ENCODE data around the gene ZSCAN23. TPM values are rescaled to one million over a fixed set of nuclear protein-coding genes. Genes with fewer than 3 reads are reported as not detected.

ZSCAN23 gene
- total and polyA plus RNA-seq, 9 of the 15 experiments (the other 6 are each of a cell fraction or from before 2014, with no cell fraction given) = 0.05 to 0.29 (median 0.21) TPM; not detected in 1

DNA sequence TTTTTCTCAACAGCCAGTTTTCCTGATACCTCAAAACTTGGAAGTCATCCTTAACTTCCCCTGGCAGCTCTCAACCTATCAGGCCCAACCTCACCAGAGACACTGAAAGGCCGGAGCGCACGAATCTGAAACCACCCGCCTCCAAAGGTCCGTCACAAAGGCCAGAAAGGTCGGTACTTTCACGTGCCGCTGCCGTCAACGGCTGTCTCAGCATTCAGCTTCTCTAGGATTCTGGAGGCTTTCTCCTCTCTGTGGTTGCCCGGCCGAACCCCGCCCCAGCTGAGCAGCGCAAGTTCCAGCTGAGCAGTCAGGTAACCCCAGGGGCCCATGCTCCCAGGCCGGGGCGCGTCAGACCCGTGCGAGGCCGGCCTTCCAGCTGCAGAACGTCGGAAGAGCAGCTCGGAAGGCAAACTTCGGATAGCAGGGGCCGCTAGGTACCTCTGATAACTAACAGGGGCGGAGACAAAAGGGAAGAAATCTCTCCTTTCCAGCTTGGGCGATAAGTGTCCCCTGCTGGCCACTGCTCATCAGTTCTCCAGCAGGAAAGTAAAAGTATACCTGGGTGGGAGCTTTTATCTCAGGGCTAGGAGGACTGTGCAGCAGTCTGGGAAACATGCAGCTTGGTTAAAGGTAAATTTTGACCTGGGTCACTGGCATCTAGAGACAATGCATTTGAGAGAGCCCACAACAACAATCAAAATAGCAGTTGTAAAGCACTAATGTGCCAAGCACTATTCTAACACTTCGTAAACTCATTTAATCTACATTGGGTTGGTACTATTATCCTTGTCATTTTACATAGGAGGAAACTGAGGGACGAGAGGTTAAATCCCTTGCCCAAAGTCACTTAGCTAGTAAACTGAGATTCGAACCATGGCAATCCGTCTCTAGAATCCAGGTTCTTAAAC, 59.8 kb downstream of the ZSCAN23 start (continued):
- 0 out of 2 replicates have a peak, but pooled peaks have one; percentile 24 for TF ChIP-seq FOXP1 (CRISPR knock-in tag; IDR thresholded peaks at IDR 0.05)
- TF ChIP-seq ZNF253 (CRISPR knock-in tag; conservative IDR thresholded peaks at IDR 0.05) = no peak
- TF ChIP-seq NR1H2 (CRISPR knock-in tag; IDR thresholded peaks at IDR 0.05) = no peak
- TF ChIP-seq, protein P1, sequence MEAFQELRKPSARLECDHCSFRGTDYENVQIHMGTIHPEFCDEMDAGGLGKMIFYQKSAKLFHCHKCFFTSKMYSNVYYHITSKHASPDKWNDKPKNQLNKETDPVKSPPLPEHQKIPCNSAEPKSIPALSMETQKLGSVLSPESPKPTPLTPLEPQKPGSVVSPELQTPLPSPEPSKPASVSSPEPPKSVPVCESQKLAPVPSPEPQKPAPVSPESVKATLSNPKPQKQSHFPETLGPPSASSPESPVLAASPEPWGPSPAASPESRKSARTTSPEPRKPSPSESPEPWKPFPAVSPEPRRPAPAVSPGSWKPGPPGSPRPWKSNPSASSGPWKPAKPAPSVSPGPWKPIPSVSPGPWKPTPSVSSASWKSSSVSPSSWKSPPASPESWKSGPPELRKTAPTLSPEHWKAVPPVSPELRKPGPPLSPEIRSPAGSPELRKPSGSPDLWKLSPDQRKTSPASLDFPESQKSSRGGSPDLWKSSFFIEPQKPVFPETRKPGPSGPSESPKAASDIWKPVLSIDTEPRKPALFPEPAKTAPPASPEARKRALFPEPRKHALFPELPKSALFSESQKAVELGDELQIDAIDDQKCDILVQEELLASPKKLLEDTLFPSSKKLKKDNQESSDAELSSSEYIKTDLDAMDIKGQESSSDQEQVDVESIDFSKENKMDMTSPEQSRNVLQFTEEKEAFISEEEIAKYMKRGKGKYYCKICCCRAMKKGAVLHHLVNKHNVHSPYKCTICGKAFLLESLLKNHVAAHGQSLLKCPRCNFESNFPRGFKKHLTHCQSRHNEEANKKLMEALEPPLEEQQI (IDR thresholded peaks at IDR 0.05) = peak; percentile 94
- TF ChIP-seq RB1 (IDR thresholded peaks at IDR 0.05; ENCODE audit: low read depth) = peak; percentile 63; the same call in 1 of the 2 replicates
- TF ChIP-seq, protein P2, sequence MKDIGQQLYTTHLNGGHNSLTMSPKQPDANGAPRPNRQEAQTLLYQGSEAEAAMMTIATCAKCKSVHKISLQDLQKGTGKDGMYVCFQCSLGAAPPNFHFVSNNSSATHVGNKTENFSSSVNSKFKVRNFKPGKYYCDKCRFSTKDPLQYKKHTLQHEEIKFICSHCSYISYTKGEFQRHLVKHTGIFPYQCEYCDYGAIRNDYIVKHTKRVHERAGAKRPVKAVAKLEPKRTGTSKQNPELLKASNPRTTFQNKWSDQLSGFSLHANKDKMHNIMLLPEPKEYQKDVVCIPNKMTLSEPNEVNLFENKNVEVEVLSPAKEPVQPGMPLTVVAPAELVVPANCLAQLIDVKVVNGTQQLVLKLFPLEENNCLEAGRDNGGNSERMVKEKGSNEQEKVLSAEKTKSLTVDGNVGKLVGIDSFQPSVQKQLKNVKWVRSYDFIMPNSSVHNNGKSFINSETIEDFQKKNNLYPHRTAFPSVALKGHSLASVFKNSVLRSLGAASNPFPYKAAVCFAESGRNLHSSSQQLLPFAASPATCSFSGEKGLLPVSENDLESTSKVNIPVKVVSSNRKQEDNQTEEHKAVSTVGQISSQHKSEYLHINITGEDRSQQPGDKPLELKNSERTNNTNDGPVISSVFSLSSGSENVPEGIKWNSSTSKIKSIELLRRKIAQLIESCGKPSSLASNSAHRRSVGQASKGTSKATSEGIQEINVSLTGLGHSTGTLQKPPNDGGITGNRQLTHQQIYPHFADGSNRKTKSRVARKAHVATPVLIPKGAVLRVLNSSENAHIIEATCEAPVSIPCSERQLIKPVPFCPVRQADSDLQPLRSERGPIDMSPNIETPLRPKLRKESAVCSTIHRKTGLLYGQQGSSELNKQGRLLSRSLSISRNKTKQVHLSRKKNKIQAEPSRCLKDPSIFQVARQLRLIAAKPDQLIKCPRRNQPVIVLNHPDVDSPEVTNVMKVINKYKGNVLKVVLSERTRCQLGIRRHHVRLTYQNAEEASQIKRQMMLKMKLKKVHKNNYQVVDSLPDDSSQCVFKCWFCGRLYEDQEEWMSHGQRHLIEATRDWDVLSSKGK (CRISPR knock-in tag; IDR thresholded peaks at IDR 0.05) = no peak
- TF ChIP-seq GATAD2B (IDR thresholded peaks at IDR 0.05; ENCODE audit: borderline replicate concordance) = no peak
- TF ChIP-seq TAL1 (IDR thresholded peaks at IDR 0.05) = peak; percentile 37; the same call in 1 of the 2 replicates
- TF ChIP-seq, protein P3, sequence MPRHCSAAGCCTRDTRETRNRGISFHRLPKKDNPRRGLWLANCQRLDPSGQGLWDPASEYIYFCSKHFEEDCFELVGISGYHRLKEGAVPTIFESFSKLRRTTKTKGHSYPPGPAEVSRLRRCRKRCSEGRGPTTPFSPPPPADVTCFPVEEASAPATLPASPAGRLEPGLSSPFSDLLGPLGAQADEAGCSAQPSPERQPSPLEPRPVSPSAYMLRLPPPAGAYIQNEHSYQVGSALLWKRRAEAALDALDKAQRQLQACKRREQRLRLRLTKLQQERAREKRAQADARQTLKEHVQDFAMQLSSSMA (CRISPR knock-in tag; IDR thresholded peaks at IDR 0.05) = no peak
- TF ChIP-seq ELF2 (CRISPR knock-in tag; IDR thresholded peaks at IDR 0.05) = no peak

Small RNA genes lying within 50 kb of the gene (small RNA-seq; reads per million reads assigned to genes)
- not detected for gene RNU2-45P

Other genes starting within 250 kb of the ZSCAN23 start
Only the 7 nearest of the 10 such genes appear.
- 5.4 and 5.9 TPM in 2 replicates for gene ZSCAN26, start 176.3 kb downstream of the ZSCAN23 start, total RNA-seq (2014; rRNA removed)
- gene ZSCAN26, start 176.3 kb downstream of the ZSCAN23 start, total RNA-seq (2014; rRNA removed; fragmentation: Illumina TruSeq; extraction: Trizol) = 10.5 and 10.7 TPM in 2 replicates
- gene ZSCAN26, start 176.3 kb downstream of the ZSCAN23 start, total RNA-seq (2015; rRNA removed; fragmentation: Illumina TruSeq; extraction: Trizol) = 10.7 and 11.0 TPM in 2 replicates
- gene ZSCAN26, start 176.3 kb downstream of the ZSCAN23 start, total RNA-seq (2021) = 6.1 and 6.9 TPM in 2 replicates
- gene ZSCAN26, start 176.3 kb downstream of the ZSCAN23 start, polyA plus RNA-seq (2011; rRNA removed) = 14.2 and 14.6 TPM in 2 replicates
- gene ZSCAN26, start 176.3 kb downstream of the ZSCAN23 start, polyA plus RNA-seq (2014; fragmentation: Illumina TruSeq; extraction: Trizol) = 12.2 and 12.4 TPM in 2 replicates
- 10 to 100 TPM in 1 of 2 experiments, 1 to 10 TPM in 1; 7.3 to 12.8 TPM for gene ZSCAN26, start 176.3 kb downstream of the ZSCAN23 start, polyA plus RNA-seq (2014; fragmentation: Nextera tagmentation; extraction: Ambion mirVana)
- gene ZSCAN26, start 176.3 kb downstream of the ZSCAN23 start, polyA plus RNA-seq (2014; rRNA removed) = 6.4 and 8.4 TPM in 2 replicates
- gene PGBD1, start 161.9 kb downstream of the ZSCAN23 start, total RNA-seq (2014; rRNA removed) = 4.4 and 5.8 TPM in 2 replicates
- 9.0 and 10.0 TPM in 2 replicates for gene PGBD1, start 161.9 kb downstream of the ZSCAN23 start, total RNA-seq (2014; rRNA removed; fragmentation: Illumina TruSeq; extraction: Trizol)
- 8.3 and 8.9 TPM in 2 replicates for gene PGBD1, start 161.9 kb downstream of the ZSCAN23 start, total RNA-seq (2015; rRNA removed; fragmentation: Illumina TruSeq; extraction: Trizol)
- gene PGBD1, start 161.9 kb downstream of the ZSCAN23 start, total RNA-seq (2021) = 6.5 and 7.4 TPM in 2 replicates
- gene PGBD1, start 161.9 kb downstream of the ZSCAN23 start, polyA plus RNA-seq (2011; rRNA removed) = 7.1 and 8.2 TPM in 2 replicates
- gene PGBD1, start 161.9 kb downstream of the ZSCAN23 start, polyA plus RNA-seq (2014; fragmentation: Illumina TruSeq; extraction: Trizol) = 6.5 and 7.3 TPM in 2 replicates
- 1 to 10 TPM; 3.3 to 3.5 TPM for gene PGBD1, start 161.9 kb downstream of the ZSCAN23 start, polyA plus RNA-seq (2014; fragmentation: Nextera tagmentation; extraction: Ambion mirVana)
- 5.6 and 6.1 TPM in 2 replicates for gene PGBD1, start 161.9 kb downstream of the ZSCAN23 start, polyA plus RNA-seq (2014; rRNA removed)
- gene ZSCAN31, start 107.3 kb downstream of the ZSCAN23 start, total RNA-seq (2014; rRNA removed) = 4.1 and 6.3 TPM in 2 replicates
- gene ZSCAN31, start 107.3 kb downstream of the ZSCAN23 start, total RNA-seq (2014; rRNA removed; fragmentation: Illumina TruSeq; extraction: Trizol) = 8.4 and 9.0 TPM in 2 replicates
- 11.4 and 12.1 TPM in 2 replicates for gene ZSCAN31, start 107.3 kb downstream of the ZSCAN23 start, total RNA-seq (2015; rRNA removed; fragmentation: Illumina TruSeq; extraction: Trizol)
- gene ZSCAN31, start 107.3 kb downstream of the ZSCAN23 start, total RNA-seq (2021) = 5.7 and 7.4 TPM in 2 replicates
- 8.4 and 9.8 TPM in 2 replicates for gene ZSCAN31, start 107.3 kb downstream of the ZSCAN23 start, polyA plus RNA-seq (2011; rRNA removed)
- gene ZSCAN31, start 107.3 kb downstream of the ZSCAN23 start, polyA plus RNA-seq (2014; fragmentation: Illumina TruSeq; extraction: Trizol) = 7.9 and 8.5 TPM in 2 replicates
- gene ZSCAN31, start 107.3 kb downstream of the ZSCAN23 start, polyA plus RNA-seq (2014; fragmentation: Nextera tagmentation; extraction: Ambion mirVana) = 1 to 10 TPM; 5.0 to 7.0 TPM
- 3.9 and 5.7 TPM in 2 replicates for gene ZSCAN31, start 107.3 kb downstream of the ZSCAN23 start, polyA plus RNA-seq (2014; rRNA removed)
- gene ZKSCAN3, start 93.5 kb downstream of the ZSCAN23 start, total RNA-seq (2014; rRNA removed) = 5.5 and 9.1 TPM in 2 replicates
- gene ZKSCAN3, start 93.5 kb downstream of the ZSCAN23 start, total RNA-seq (2014; rRNA removed; fragmentation: Illumina TruSeq; extraction: Trizol) = 12.4 and 12.8 TPM in 2 replicates
- gene ZKSCAN3, start 93.5 kb downstream of the ZSCAN23 start, total RNA-seq (2015; rRNA removed; fragmentation: Illumina TruSeq; extraction: Trizol) = 12.2 and 12.4 TPM in 2 replicates
- 10.2 and 11.1 TPM in 2 replicates for gene ZKSCAN3, start 93.5 kb downstream of the ZSCAN23 start, total RNA-seq (2021)
- gene ZKSCAN3, start 93.5 kb downstream of the ZSCAN23 start, polyA plus RNA-seq (2011; rRNA removed) = 11.4 and 12.2 TPM in 2 replicates
- 9.0 and 10.4 TPM in 2 replicates for gene ZKSCAN3, start 93.5 kb downstream of the ZSCAN23 start, polyA plus RNA-seq (2014; fragmentation: Illumina TruSeq; extraction: Trizol)
- 1 to 10 TPM; 3.0 to 4.3 TPM for gene ZKSCAN3, start 93.5 kb downstream of the ZSCAN23 start, polyA plus RNA-seq (2014; fragmentation: Nextera tagmentation; extraction: Ambion mirVana)
- gene ZKSCAN3, start 93.5 kb downstream of the ZSCAN23 start, polyA plus RNA-seq (2014; rRNA removed) = 6.9 and 8.0 TPM in 2 replicates
- 12.3 and 12.5 TPM in 2 replicates for gene ZSCAN12, start 43.7 kb downstream of the ZSCAN23 start, total RNA-seq (2014; rRNA removed)
- 19.4 and 22.6 TPM in 2 replicates for gene ZSCAN12, start 43.7 kb downstream of the ZSCAN23 start, total RNA-seq (2014; rRNA removed; fragmentation: Illumina TruSeq; extraction: Trizol)
- gene ZSCAN12, start 43.7 kb downstream of the ZSCAN23 start, total RNA-seq (2015; rRNA removed; fragmentation: Illumina TruSeq; extraction: Trizol) = 17.7 and 19.6 TPM in 2 replicates
- gene ZSCAN12, start 43.7 kb downstream of the ZSCAN23 start, total RNA-seq (2021) = 12.1 and 12.5 TPM in 2 replicates
- gene ZSCAN12, start 43.7 kb downstream of the ZSCAN23 start, polyA plus RNA-seq (2011; rRNA removed) = 14.5 and 18.5 TPM in 2 replicates
- gene ZSCAN12, start 43.7 kb downstream of the ZSCAN23 start, polyA plus RNA-seq (2014; fragmentation: Illumina TruSeq; extraction: Trizol) = 12.3 and 14.5 TPM in 2 replicates
- gene ZSCAN12, start 43.7 kb downstream of the ZSCAN23 start, polyA plus RNA-seq (2014; fragmentation: Nextera tagmentation; extraction: Ambion mirVana) = 1 to 10 TPM; 2.5 to 7.9 TPM
- 10.4 and 11.4 TPM in 2 replicates for gene ZSCAN12, start 43.7 kb downstream of the ZSCAN23 start, polyA plus RNA-seq (2014; rRNA removed)
- gene GPX6, start 72.3 kb upstream of the ZSCAN23 start, total RNA-seq (2014; rRNA removed) = not detected in 2 replicates
- not detected in 2 replicates for gene GPX6, start 72.3 kb upstream of the ZSCAN23 start, total RNA-seq (2014; rRNA removed; fragmentation: Illumina TruSeq; extraction: Trizol)
- not detected in 2 replicates for gene GPX6, start 72.3 kb upstream of the ZSCAN23 start, total RNA-seq (2015; rRNA removed; fragmentation: Illumina TruSeq; extraction: Trizol)
- not detected in 2 replicates for gene GPX6, start 72.3 kb upstream of the ZSCAN23 start, total RNA-seq (2021)
- gene GPX6, start 72.3 kb upstream of the ZSCAN23 start, polyA plus RNA-seq (2011; rRNA removed) = not detected in 2 replicates
- gene GPX6, start 72.3 kb upstream of the ZSCAN23 start, polyA plus RNA-seq (2014; fragmentation: Illumina TruSeq; extraction: Trizol) = not detected in 2 replicates
- not detected for gene GPX6, start 72.3 kb upstream of the ZSCAN23 start, polyA plus RNA-seq (2014; fragmentation: Nextera tagmentation; extraction: Ambion mirVana)
- not detected in 2 replicates for gene GPX6, start 72.3 kb upstream of the ZSCAN23 start, polyA plus RNA-seq (2014; rRNA removed)
- not detected in 2 replicates for gene GPX5, start 82.4 kb upstream of the ZSCAN23 start, total RNA-seq (2014; rRNA removed)
- 0.18 TPM in 1 of 2 replicates, not detected in the other for gene GPX5, start 82.4 kb upstream of the ZSCAN23 start, total RNA-seq (2014; rRNA removed; fragmentation: Illumina TruSeq; extraction: Trizol)
- not detected in 2 replicates for gene GPX5, start 82.4 kb upstream of the ZSCAN23 start, total RNA-seq (2015; rRNA removed; fragmentation: Illumina TruSeq; extraction: Trizol)
- gene GPX5, start 82.4 kb upstream of the ZSCAN23 start, total RNA-seq (2021) = not detected in 2 replicates
- not detected in 2 replicates for gene GPX5, start 82.4 kb upstream of the ZSCAN23 start, polyA plus RNA-seq (2011; rRNA removed)
- not detected in 2 replicates for gene GPX5, start 82.4 kb upstream of the ZSCAN23 start, polyA plus RNA-seq (2014; fragmentation: Illumina TruSeq; extraction: Trizol)
- under 1 TPM in 1 of 2 experiments, not detected in 1; 0.15 TPM for gene GPX5, start 82.4 kb upstream of the ZSCAN23 start, polyA plus RNA-seq (2014; fragmentation: Nextera tagmentation; extraction: Ambion mirVana)
- gene GPX5, start 82.4 kb upstream of the ZSCAN23 start, polyA plus RNA-seq (2014; rRNA removed) = 0.07 TPM in 1 of 2 replicates, not detected in the other